Measurements from ENCODE around the gene LIMCH1. TPM values are rescaled to one million over a fixed set of nuclear protein-coding genes. Genes with fewer than 3 reads are reported as not detected.

Gene LIMCH1
- total and polyA plus RNA-seq, 2 of the 8 experiments (the other 6 are each of a cell fraction or from before 2014, with no cell fraction given): 2.7 to 3.0 TPM

DNA sequence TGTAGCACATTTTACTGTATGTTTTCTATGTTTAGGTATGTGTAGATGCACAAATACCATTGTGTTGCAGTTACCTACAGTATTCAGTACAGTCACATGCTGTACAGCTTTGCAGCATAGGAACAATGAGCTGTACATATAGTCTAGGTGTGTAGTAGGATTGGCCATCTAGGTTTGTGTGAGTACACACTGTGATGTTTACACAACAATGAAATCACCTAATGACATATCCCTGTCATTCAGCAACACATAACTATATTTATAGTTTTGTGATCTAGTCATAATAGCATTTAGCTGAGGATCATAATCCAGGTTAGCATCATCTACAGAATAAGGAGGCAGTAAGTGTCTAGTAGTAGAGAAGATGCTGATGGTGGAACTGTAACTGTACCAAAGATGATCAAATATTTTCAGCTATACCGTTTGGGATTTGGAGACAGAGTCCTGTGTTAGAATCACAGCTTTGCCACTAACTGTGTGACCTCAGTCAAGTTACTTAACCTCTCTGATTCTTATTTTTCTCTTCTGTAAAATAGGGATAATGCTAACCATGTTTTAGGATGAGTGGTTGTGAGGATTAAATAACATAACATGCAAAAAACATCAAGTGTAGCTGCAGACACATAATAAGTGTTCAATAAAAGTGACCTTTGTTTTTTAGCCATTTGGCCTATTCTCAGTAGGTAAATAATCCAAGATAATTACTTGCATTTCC is 73.3 kb downstream of the LIMCH1 start:
- no peak overlapping the region for H2BK12ac ChIP-seq (ENCODE audit: low read depth, low read length)
- no peaks in the 10 kb centered on the region; the same call in 1 of the 2 replicates for H3K23me2 ChIP-seq (ENCODE audit: low read depth, low read length)
- H3K9me3 ChIP-seq (ENCODE audit: insufficient read depth in 2 of 2, low read depth in 1 of 2, low read length in 1 of 2): no peaks in the 10 kb centered on the region
- H3K9ac ChIP-seq (replicated peaks in 1 of 4; ENCODE audit: extremely low read depth in 1 of 4, low read depth in 3 of 4, low read length in 3 of 4): no peak overlapping the region
- no peak overlapping the region for H2BK20ac ChIP-seq (ENCODE audit: low read length)
- no peaks in the 10 kb centered on the region for H3K79me2 ChIP-seq (ENCODE audit: control insufficient read depth in 1 of 2, insufficient read depth in 2 of 2, low read length in 2 of 2)
- H3K4me2 ChIP-seq (ENCODE audit: insufficient read depth in 1 of 2, low read depth in 2 of 2, low read length in 2 of 2): no peak overlapping the region
- no peak overlapping the region for H3K56ac ChIP-seq (replicated peaks; ENCODE audit: insufficient read length, low read depth, low read length)
- H3K18ac ChIP-seq (ENCODE audit: extremely low read depth, low read length): no peak overlapping the region
- H2BK120ac ChIP-seq (replicated peaks; ENCODE audit: low read depth, low read length): no peak overlapping the region
- peaks cover 0 to 8% (median 3%) of the 10 kb centered on the region in 4 experiments; a peak in 4 of 7 replicates for H3K27me3 ChIP-seq (replicated peaks in 1 of 4; ENCODE audit: control insufficient read depth in 3 of 4, extremely low read depth in 1 of 4, insufficient read depth in 3 of 4, low read length in 3 of 4)
- H3K4me3 ChIP-seq (ENCODE audit: extremely low read depth in 1 of 4, insufficient read depth in 2 of 4, low read depth in 3 of 4, low read length in 4 of 4): no peak overlapping the region
- H4K5ac ChIP-seq (ENCODE audit: insufficient read length, low read depth, low read length): no peak overlapping the region
- peaks cover 2 to 14% (median 8%) of the 10 kb centered on the region in 4 experiments; a peak in 3 of 7 replicates for H3K4me1 ChIP-seq (replicated peaks in 1 of 4; ENCODE audit: control insufficient read depth in 3 of 4, insufficient read depth in 4 of 4, low read length in 3 of 4)
- no peak overlapping the region for H3K27ac ChIP-seq (ENCODE audit: low read depth, low read length)
- H3K36me3 ChIP-seq (ENCODE audit: control insufficient read depth in 2 of 4, insufficient read depth in 4 of 4, low read length in 3 of 4): no peaks in the 10 kb centered on the region
- DNase-seq (ENCODE audit: low read depth in 1 of 2, low spot score in 2 of 2) (no peak), FAIRE-seq (no peak)
- POLR2A ChIA-PET (ENCODE audit: partially characterized antibody): interaction anchor here (1.1 kb wide), 1 partner anchor 11 kb away, joined by 6 read pairs; no protein-coding TSS in a partner anchor
- no peaks in the 10 kb centered on the region for H4K20me1 ChIP-seq (replicated peaks in 1 of 2; ENCODE audit: control insufficient read depth in 1 of 2, insufficient read depth in 2 of 2, low read length in 2 of 2)
- no peak overlapping the region for H2BK15ac ChIP-seq (ENCODE audit: low read length)
- CTCF ChIA-PET (ENCODE audit: partially characterized antibody): interaction anchor here (0.6 to 2.1 kb wide), 4 partner anchors 14 to 1253 kb away, joined by 3 to 9 read pairs (median 4); no protein-coding TSS in a partner anchor
- no peaks in the 10 kb centered on the region for H3K79me1 ChIP-seq (ENCODE audit: low read depth, low read length)
- H2AFZ ChIP-seq (ENCODE audit: low read length): no peak overlapping the region
- 90% methylated on average over 1 of the region's 1 CpG; no CpG with 5 or more reads in 1 of the 2 experiments for WGBS, 2 experiments (ENCODE audit: extremely low coverage in 1 of 2, insufficient coverage in 1 of 2, insufficient read length in 1 of 2, insufficient replicate concordance in 2 of 2, low coverage in 1 of 2, low lambda C conversion rate in 2 of 2, missing lambda C conversion rate in 1 of 2)
- H3K4ac ChIP-seq (replicated peaks; ENCODE audit: insufficient read length, low read depth, low read length): no peak overlapping the region
- no peak overlapping the region for H4K8ac ChIP-seq (ENCODE audit: extremely low read depth, insufficient read depth, low read length)
- no peak overlapping the region for H4K91ac ChIP-seq (replicated peaks; ENCODE audit: insufficient read length, low read length)
- H2BK5ac ChIP-seq (ENCODE audit: low read depth, low read length): no peak overlapping the region
- no peak overlapping the region for H2AK5ac ChIP-seq (ENCODE audit: low read depth, low read length)
- no peak overlapping the region for H3K23ac ChIP-seq (ENCODE audit: insufficient read length)
- no peak overlapping the region for H3K14ac ChIP-seq (ENCODE audit: insufficient read length)
